HG03571 (cell line): ENCODE results near the gene MBNL1.

ENCODE experiments used
- ATAC-seq: cut with Tn5 transposase; IDR thresholded peaks from one replicate; pipeline ENCODE4 v1.9.1; 2021; ENCODE audit not compliant: unreplicated experiment

MBNL1 gene

GRCh38 chr3:152295344-152295743 is 26.6 kb downstream of the MBNL1 start:
- ATAC-seq, result no peak

- ATAC-seq, result no peak
Measured at GRCh38 chr3:152295806-152296205, 27.1 kb downstream of the MBNL1 start.

GRCh38 chr3:152296382-152296781 is 27.7 kb downstream of the MBNL1 start:
- ATAC-seq, result no peak

- no peak for ATAC-seq
Measured at GRCh38 chr3:152296971-152297370, 28.2 kb downstream of the MBNL1 start.

GRCh38 chr3:152298393-152299248 is 29.9 kb downstream of the MBNL1 start:
- ATAC-seq, result peak; percentile 63

- peak; percentile 19 for ATAC-seq
Measured at GRCh38 chr3:152299249-152299976, 30.7 kb downstream of the MBNL1 start.

- ATAC-seq, result no peak
Measured at GRCh38 chr3:152300029-152300731, 31.5 kb downstream of the MBNL1 start.

- ATAC-seq, result no peak
Measured at GRCh38 chr3:152301745-152302181, 33.0 kb downstream of the MBNL1 start.

- peak; percentile 66 for ATAC-seq
Measured at GRCh38 chr3:152302521-152303021, 33.8 kb downstream of the MBNL1 start.

GRCh38 chr3:152304160-152304559 is 35.4 kb downstream of the MBNL1 start:
- no peak for ATAC-seq

GRCh38 chr3:152305075-152305474 is 36.3 kb downstream of the MBNL1 start:
- no peak for ATAC-seq

- no peak for ATAC-seq
Measured at GRCh38 chr3:152307829-152308474, 39.2 kb downstream of the MBNL1 start.

- no peak for ATAC-seq
Measured at GRCh38 chr3:152308475-152308844, 39.7 kb downstream of the MBNL1 start.

GRCh38 chr3:152309031-152309430 is 40.3 kb downstream of the MBNL1 start:
- no peak for ATAC-seq

- no peak for ATAC-seq
Measured at GRCh38 chr3:152309535-152310307, 41.0 kb downstream of the MBNL1 start.

GRCh38 chr3:152313430-152313829 is 44.7 kb downstream of the MBNL1 start:
- no peak for ATAC-seq

- no peak for ATAC-seq
Measured at GRCh38 chr3:152313914-152314313, 45.2 kb downstream of the MBNL1 start.

- no peak for ATAC-seq
Measured at GRCh38 chr3:152314677-152315353, 46.1 kb downstream of the MBNL1 start.

- no peak for ATAC-seq
Measured at GRCh38 chr3:152315623-152316022, 46.9 kb downstream of the MBNL1 start.

- no peak for ATAC-seq
Measured at GRCh38 chr3:152316318-152316717, 47.6 kb downstream of the MBNL1 start.
